Upper lobe of right lung (tissue), 1 donor: ENCODE data around the gene LRP1B. TPM values are rescaled to one million over a fixed set of nuclear protein-coding genes. Genes with fewer than 3 reads are reported as not detected.

Source experiments
- ATAC-seq: fragments of 200-7000 bp; cut with Tn5 transposase; one replicate; pipeline ENCODE4 v1.9.1; 2020; ENCODE audit warnings: mild to moderate bottlenecking, moderate library complexity
- DNase-seq: peaks from one replicate; pipeline ENCODE4 v3.0.0-alpha.2; 2020
- H3K27ac ChIP-seq: fragments of 200-600 bp; one replicate; pipeline ENCODE4 v1.8.0; 2022
- H3K27me3 ChIP-seq: fragments of 200-600 bp; one replicate; pipeline ENCODE4 v1.8.0; 2022; ENCODE audit warnings: mild to moderate bottlenecking
- H3K36me3 ChIP-seq: fragments of 200-600 bp; one replicate; pipeline ENCODE4 v1.8.0; 2022
- H3K4me1 ChIP-seq: fragments of 200-600 bp; one replicate; pipeline ENCODE4 v1.8.0; 2022
- H3K4me3 ChIP-seq: fragments of 200-600 bp; one replicate; pipeline ENCODE4 v1.8.0; 2022; ENCODE audit warnings: mild to moderate bottlenecking
- H3K9me3 ChIP-seq: fragments of 200-600 bp; one replicate; pipeline ENCODE4 v1.8.0; 2022
- CTCF ChIP-seq: fragments of 200-600 bp; IDR thresholded peaks from one replicate; pipeline ENCODE4 v1.8.0; 2022; ENCODE audit warnings: antibody characterized with exemption
- intact Hi-C: fragments of 100-400 bp; cut with DNase I; formaldehyde crosslinking; loops from one replicate; pipeline ENCODE4 v1.11.0; 2022
- total RNA-seq: library from RNA; stranded (reverse); fragmentation: NEBNext Ultra II Directional; extraction: Animal tissue kit (Norgen Biotek cat#: 25700); gene quantifications from one replicate; pipeline ENCODE4 v1.2.1, GENCODE V29; 2021
- donor health status: DM: no; HTN: yes; CAD: no; lungs with severe emphysema.

The LRP1B gene
- total RNA-seq, 1 donor from 2014 or later, result 0.12 TPM

DNA sequence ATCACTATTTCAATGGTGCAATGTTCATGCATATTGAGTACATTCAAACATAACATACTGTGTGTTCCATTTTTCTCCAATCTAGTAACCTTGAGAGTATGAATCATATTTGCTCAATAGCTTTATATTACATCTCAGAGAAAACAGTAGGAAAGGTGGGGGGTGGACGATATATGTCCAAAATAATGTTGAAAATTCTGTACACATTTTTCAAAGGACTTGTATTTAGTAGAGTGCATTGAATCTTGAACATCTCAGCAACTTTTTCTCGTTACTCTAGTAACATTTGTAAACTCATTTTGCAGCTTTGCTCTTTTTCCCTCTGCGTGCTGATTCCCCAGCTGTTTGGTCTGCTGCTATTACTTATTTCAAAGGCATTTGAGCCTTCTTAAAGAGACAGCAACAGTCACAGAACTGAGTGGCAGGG is 1487.0 kb downstream of the LRP1B start:
- no peak overlapping the region for H3K4me3 ChIP-seq
- no peak overlapping the region for H3K27ac ChIP-seq
- H3K9me3 ChIP-seq, result no peaks in the 10 kb centered on the region
- no peak for DNase-seq
- ATAC-seq, result no peak
- no peaks in the 10 kb centered on the region for H3K36me3 ChIP-seq
- intact Hi-C loops, result no loop called here
- no peaks in the 10 kb centered on the region for H3K27me3 ChIP-seq
- no peaks in the 10 kb centered on the region for H3K4me1 ChIP-seq
- no peak for TF ChIP-seq CTCF

- ATAC-seq (no peak), DNase-seq (no peak)
- Histone ChIP-seq H3K36me3 (no peaks in the 10 kb centered on the region), H3K27ac (no peak overlapping the region), H3K9me3 (no peaks in the 10 kb centered on the region), H3K4me3 (no peak overlapping the region), H3K4me1 (no peaks in the 10 kb centered on the region), H3K27me3 (no peaks in the 10 kb centered on the region)
- intact Hi-C loops, result no loop called here
- no peak for TF ChIP-seq CTCF
These were observed 1489.7 kb downstream of the LRP1B start for GRCh38 chr2:140641163-140641562.

GRCh38 chr2:140639628-140640027 is 1491.2 kb downstream of the LRP1B start:
- DNase-seq (no peak), ATAC-seq (no peak)
- Histone ChIP-seq H3K27me3 (no peaks in the 10 kb centered on the region), H3K27ac (no peak overlapping the region), H3K9me3 (no peaks in the 10 kb centered on the region), H3K36me3 (no peaks in the 10 kb centered on the region), H3K4me3 (no peak overlapping the region), H3K4me1 (no peaks in the 10 kb centered on the region)
- TF ChIP-seq CTCF, result no peak
- intact Hi-C loops, result no loop called here

GRCh38 chr2:140630557-140630956 is 1500.3 kb downstream of the LRP1B start:
- no peak for DNase-seq
- ATAC-seq, result no peak
- Histone ChIP-seq H3K4me1 (no peaks in the 10 kb centered on the region), H3K27me3 (no peaks in the 10 kb centered on the region), H3K9me3 (no peaks in the 10 kb centered on the region), H3K27ac (no peak overlapping the region), H3K36me3 (no peaks in the 10 kb centered on the region), H3K4me3 (no peak overlapping the region)
- intact Hi-C loops, result no loop called here
- no peak for TF ChIP-seq CTCF

DNA sequence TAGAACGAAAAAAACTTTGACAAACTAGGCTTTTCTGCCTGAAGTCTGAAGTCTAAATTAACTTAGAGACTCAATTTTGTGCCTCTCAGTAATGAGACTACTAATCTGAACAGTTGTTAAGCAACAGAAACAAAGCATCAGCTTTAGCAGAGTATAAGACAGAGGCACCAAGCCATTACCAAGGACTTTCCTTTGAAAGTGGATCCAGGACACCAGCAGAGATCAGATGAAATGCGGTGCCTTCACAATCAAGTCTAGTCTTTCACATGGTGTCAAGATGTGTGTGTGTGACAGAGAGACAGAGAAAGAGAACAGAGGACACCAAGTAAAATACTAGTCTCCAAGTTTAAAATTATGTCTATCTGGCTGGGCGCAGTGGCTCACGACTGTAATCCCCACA is 1502.9 kb downstream of the LRP1B start:
- DNase-seq (no peak), ATAC-seq (no peak)
- intact Hi-C loops, result no loop called here
- Histone ChIP-seq H3K9me3 (no peaks in the 10 kb centered on the region), H3K4me3 (no peak overlapping the region), H3K27me3 (no peaks in the 10 kb centered on the region), H3K4me1 (no peaks in the 10 kb centered on the region), H3K27ac (no peak overlapping the region), H3K36me3 (no peaks in the 10 kb centered on the region)
- TF ChIP-seq CTCF, result no peak

DNA sequence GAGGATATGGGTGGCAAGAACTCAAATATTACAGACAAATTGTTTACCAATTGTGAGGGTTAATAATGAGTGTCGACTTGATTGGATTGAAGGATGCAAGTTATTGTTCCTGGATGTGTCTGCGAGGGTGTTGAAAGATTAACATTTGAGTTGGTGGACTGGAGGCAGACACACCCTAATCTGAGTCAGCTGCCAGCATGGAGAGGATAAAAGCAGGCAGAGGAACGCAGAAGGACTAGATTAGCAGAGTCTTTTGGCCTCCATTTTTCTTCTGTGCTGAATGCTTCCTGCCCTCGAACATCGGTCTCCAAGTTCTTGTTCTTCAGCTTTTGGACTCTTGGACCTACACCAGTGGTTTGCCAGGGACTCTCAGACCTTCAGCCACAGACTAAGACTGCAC is 1503.7 kb downstream of the LRP1B start:
- no peak for DNase-seq
- ATAC-seq, result no peak
- H3K4me3 ChIP-seq, result no peak overlapping the region
- H3K36me3 ChIP-seq, result no peaks in the 10 kb centered on the region
- H3K9me3 ChIP-seq, result no peaks in the 10 kb centered on the region
- H3K27me3 ChIP-seq, result no peaks in the 10 kb centered on the region
- TF ChIP-seq CTCF, result no peak
- intact Hi-C loops, result no loop called here
- H3K27ac ChIP-seq, result no peak overlapping the region
- H3K4me1 ChIP-seq, result no peaks in the 10 kb centered on the region
